ENCODE data around the gene KLRC1.
"Not testable (repeated sequence)": the region's sequence is repeated elsewhere in the genome, so short reads cannot be mapped to it uniquely, and the experiment has no call there.

DNA sequence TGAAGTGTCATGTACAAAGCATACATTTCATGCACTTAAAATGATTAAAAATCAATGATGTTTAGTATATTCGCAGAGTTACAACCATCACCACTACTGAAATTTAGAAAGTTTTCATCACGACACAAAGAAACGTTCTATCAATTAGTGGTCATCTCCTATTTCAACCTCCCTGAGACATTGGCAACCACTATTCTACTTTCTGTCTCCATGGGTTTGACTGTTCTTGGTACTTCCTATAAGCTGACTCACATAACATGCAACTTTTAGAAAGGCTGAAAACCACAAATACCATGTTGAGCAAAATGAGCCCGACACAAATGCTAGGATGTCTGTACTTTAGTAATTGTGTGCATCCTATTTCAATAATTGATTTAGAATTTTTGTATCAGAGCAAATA, 22.6 kb downstream of the KLRC1 start:
- TF ChIP-seq, protein P1, sequence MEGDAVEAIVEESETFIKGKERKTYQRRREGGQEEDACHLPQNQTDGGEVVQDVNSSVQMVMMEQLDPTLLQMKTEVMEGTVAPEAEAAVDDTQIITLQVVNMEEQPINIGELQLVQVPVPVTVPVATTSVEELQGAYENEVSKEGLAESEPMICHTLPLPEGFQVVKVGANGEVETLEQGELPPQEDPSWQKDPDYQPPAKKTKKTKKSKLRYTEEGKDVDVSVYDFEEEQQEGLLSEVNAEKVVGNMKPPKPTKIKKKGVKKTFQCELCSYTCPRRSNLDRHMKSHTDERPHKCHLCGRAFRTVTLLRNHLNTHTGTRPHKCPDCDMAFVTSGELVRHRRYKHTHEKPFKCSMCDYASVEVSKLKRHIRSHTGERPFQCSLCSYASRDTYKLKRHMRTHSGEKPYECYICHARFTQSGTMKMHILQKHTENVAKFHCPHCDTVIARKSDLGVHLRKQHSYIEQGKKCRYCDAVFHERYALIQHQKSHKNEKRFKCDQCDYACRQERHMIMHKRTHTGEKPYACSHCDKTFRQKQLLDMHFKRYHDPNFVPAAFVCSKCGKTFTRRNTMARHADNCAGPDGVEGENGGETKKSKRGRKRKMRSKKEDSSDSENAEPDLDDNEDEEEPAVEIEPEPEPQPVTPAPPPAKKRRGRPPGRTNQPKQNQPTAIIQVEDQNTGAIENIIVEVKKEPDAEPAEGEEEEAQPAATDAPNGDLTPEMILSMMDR (IDR thresholded peaks at IDR 0.05) = not testable (repeated sequence)
- not testable (repeated sequence) for TF ChIP-seq POLR2A, EP300 (IDR thresholded peaks at IDR 0.05)

Data from gastroesophageal sphincter (tissue), 3 donors.